Keratinocyte (primary cell): ENCODE data around the gene ATXN10. TPM values are rescaled to one million over a fixed set of nuclear protein-coding genes. Genes with fewer than 3 reads are reported as not detected.

Source experiments
- DNase-seq: peaks from one replicate; pipeline ENCODE4 v3.0.0-alpha.2; 2011; ENCODE audit warnings: low read depth, missing footprints, low spot score
- FAIRE-seq: peaks from 2 replicates; lab custom pipeline; 2011; peaks lifted over from hg19 to GRCh38; lab: Jason Lieb, UNC
- H2AFZ ChIP-seq: 2 replicates; pipeline ENCODE4 v1.6.0; 2012; ENCODE audit warnings: low read length, control low read depth, inconsistent platforms; ENCODE audit not compliant: control insufficient read depth
- H3K27ac ChIP-seq: 2 replicates; pipeline ENCODE4 v1.5.1; 2011; ENCODE audit warnings: low read length; ENCODE audit not compliant: control insufficient read depth, insufficient read depth
- H3K27me3 ChIP-seq: 3 replicates; pipeline ENCODE4 v1.6.0; 2011; ENCODE audit warnings: low read length; ENCODE audit not compliant: control insufficient read depth, insufficient read depth; ENCODE audit errors: extremely low read depth
- H3K36me3 ChIP-seq, 2 experiments: 2 replicates in 1 of 2; 3 replicates in 1 of 2; pipeline ENCODE4 v1.5.1; 2011; ENCODE audit warnings: low read length in 2 of 2, mild to moderate bottlenecking in 1 of 2; ENCODE audit not compliant: control insufficient read depth in 2 of 2, insufficient read depth in 2 of 2; ENCODE audit errors: extremely low read depth in 1 of 2
- H3K4me1 ChIP-seq: 3 replicates; pipeline ENCODE4 v1.5.1; 2011; ENCODE audit warnings: low read length; ENCODE audit not compliant: control insufficient read depth, insufficient read depth; ENCODE audit errors: extremely low read depth
- H3K4me2 ChIP-seq: 3 replicates; pipeline ENCODE4 v1.6.0; 2011; ENCODE audit warnings: low read depth, low read length; ENCODE audit not compliant: control insufficient read depth, insufficient read depth; ENCODE audit errors: extremely low read depth
- H3K4me3 ChIP-seq, 3 experiments: fragments of 200-600 bp in 1 of 3; sonication (generic) in 1 of 3; 2 replicates in 2 of 3; 3 replicates in 1 of 3; pipeline ENCODE4 v1.5.1; 2011 to 2016; ENCODE audit warnings: low read length in 3 of 3, mild to moderate bottlenecking in 3 of 3, control low read depth in 2 of 3, inconsistent platforms in 1 of 3, low read depth in 1 of 3, mixed read lengths in 1 of 3, mixed run types in 1 of 3, moderate library complexity in 1 of 3; ENCODE audit not compliant: control insufficient read depth in 2 of 3, insufficient read depth in 2 of 3; ENCODE audit errors: extremely low read depth in 1 of 3
- H3K79me2 ChIP-seq: 2 replicates; pipeline ENCODE4 v1.6.0; 2012; ENCODE audit warnings: low read length; ENCODE audit not compliant: control insufficient read depth, insufficient read depth
- H3K9ac ChIP-seq: 3 replicates; pipeline ENCODE4 v1.6.0; 2011; ENCODE audit warnings: low read length; ENCODE audit not compliant: control insufficient read depth, insufficient read depth; ENCODE audit errors: extremely low read depth
- H3K9me1 ChIP-seq: 3 replicates; pipeline ENCODE4 v1.6.0; 2011; ENCODE audit warnings: low read length; ENCODE audit not compliant: control insufficient read depth, insufficient read depth; ENCODE audit errors: extremely low read depth
- H3K9me3 ChIP-seq: 2 replicates; pipeline ENCODE4 v1.5.1; 2012; ENCODE audit warnings: low read depth, low read length; ENCODE audit not compliant: control insufficient read depth
- H4K20me1 ChIP-seq: 3 replicates; pipeline ENCODE4 v1.6.0; 2011; ENCODE audit warnings: low read length; ENCODE audit not compliant: control insufficient read depth, insufficient read depth; ENCODE audit errors: extremely low read depth
- EZH2 ChIP-seq: IDR thresholded peaks from one replicate; pipeline ENCODE4 v1.6.1; 2012; ENCODE audit warnings: inconsistent platforms, mild to moderate bottlenecking, low read length, moderate library complexity
- dilution Hi-C: fragments of 300-500 bp; cut with MboI; formaldehyde crosslinking; loops from one replicate; pipeline ENCODE4 v1.7.0; 2020; ENCODE audit warnings: low sequenced_read_pairs; ENCODE audit not compliant: extremely low pct_ligation_motif_present
- polyA plus RNA-seq, 5 experiments: library from polyadenylated mRNA; depleted of rRNA in 3 of 5; stranded (reverse) in 3 of 5; stranded (forward) in 1 of 5; unstranded in 1 of 5; fragments of >200 nt; gene quantifications; 1 replicate in 1 of 5; 2 replicates in 3 of 5; 3 replicates in 1 of 5; pipeline versions ENCODE4 v1.2.1 to v1.2.3, GENCODE V29; 2011 to 2012; ENCODE audit warnings: missing spikeins in 2 of 5, low read depth in 1 of 5, low replicate concordance in 1 of 5
- TF ChIP-seq, protein P1 (sequence below), 3 experiments: IDR thresholded peaks in 1 of 3; conservative IDR thresholded peaks in 1 of 3; optimal IDR thresholded peaks in 1 of 3; 2 replicates in 2 of 3; 3 replicates in 1 of 3; pipeline versions ENCODE3 to v1.5.1; 2011; ENCODE audit warnings: low read length in 3 of 3, mild to moderate bottlenecking in 3 of 3, moderate library complexity in 2 of 3, control low read depth in 1 of 3, inconsistent platforms in 1 of 3; ENCODE audit not compliant: insufficient read depth in 2 of 3; ENCODE audit errors: extremely low read depth in 1 of 3

ATXN10 gene
- polyA plus RNA-seq, 1 donor (not counting 4 experiments of a cell fraction or from before 2014, with no cell fraction given): 276 TPM

DNA sequence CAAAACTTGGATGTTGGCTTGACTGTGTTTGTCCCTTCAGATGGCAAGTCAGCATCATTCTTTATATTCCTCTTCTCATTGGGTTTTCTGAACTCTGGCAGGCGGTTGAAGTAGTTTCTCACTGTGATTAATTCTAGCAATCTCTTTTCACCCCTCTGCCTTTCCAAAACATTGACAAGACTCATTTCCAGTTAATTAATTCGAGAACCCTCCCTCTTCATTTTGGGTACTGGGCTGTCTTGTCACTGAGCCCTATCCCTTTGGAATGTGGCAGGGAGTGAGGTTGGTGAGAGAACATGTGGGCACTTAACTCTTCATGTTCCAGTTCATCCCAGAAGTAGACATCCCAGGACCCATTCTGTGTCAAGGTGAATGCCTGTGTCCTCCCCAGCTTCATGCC, 172.4 kb downstream of the ATXN10 start:
- no peaks in the 10 kb centered on the region for H3K4me1 ChIP-seq
- no peak overlapping the region for H3K4me2 ChIP-seq
- no peaks in the 10 kb centered on the region for H3K79me2 ChIP-seq
- H3K4me3 ChIP-seq: no peak overlapping the region
- no peak overlapping the region for H3K27ac ChIP-seq
- no peak overlapping the region for H3K9ac ChIP-seq
- no peak overlapping the region for H2AFZ ChIP-seq
- H4K20me1 ChIP-seq: no peaks in the 10 kb centered on the region
- no peaks in the 10 kb centered on the region for H3K9me1 ChIP-seq
- H3K36me3 ChIP-seq: peaks cover 5 to 6% of the 10 kb centered on the region in 2 experiments
- DNase-seq (no peak), FAIRE-seq (no peak)
- H3K9me3 ChIP-seq: no peaks in the 10 kb centered on the region
- H3K27me3 ChIP-seq: no peaks in the 10 kb centered on the region
- dilution Hi-C loops: no loop called here
- TF ChIP-seq, protein P1, sequence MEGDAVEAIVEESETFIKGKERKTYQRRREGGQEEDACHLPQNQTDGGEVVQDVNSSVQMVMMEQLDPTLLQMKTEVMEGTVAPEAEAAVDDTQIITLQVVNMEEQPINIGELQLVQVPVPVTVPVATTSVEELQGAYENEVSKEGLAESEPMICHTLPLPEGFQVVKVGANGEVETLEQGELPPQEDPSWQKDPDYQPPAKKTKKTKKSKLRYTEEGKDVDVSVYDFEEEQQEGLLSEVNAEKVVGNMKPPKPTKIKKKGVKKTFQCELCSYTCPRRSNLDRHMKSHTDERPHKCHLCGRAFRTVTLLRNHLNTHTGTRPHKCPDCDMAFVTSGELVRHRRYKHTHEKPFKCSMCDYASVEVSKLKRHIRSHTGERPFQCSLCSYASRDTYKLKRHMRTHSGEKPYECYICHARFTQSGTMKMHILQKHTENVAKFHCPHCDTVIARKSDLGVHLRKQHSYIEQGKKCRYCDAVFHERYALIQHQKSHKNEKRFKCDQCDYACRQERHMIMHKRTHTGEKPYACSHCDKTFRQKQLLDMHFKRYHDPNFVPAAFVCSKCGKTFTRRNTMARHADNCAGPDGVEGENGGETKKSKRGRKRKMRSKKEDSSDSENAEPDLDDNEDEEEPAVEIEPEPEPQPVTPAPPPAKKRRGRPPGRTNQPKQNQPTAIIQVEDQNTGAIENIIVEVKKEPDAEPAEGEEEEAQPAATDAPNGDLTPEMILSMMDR (optimal IDR thresholded peaks at IDR 0.05 in 1 of 3, IDR thresholded peaks at IDR 0.05 in 1 of 3, conservative IDR thresholded peaks at IDR 0.05 in 1 of 3; ENCODE audit: extremely low read depth in 1 of 3, insufficient read depth in 2 of 3, low read length in 3 of 3): no peak
- TF ChIP-seq EZH2: no peak

DNA sequence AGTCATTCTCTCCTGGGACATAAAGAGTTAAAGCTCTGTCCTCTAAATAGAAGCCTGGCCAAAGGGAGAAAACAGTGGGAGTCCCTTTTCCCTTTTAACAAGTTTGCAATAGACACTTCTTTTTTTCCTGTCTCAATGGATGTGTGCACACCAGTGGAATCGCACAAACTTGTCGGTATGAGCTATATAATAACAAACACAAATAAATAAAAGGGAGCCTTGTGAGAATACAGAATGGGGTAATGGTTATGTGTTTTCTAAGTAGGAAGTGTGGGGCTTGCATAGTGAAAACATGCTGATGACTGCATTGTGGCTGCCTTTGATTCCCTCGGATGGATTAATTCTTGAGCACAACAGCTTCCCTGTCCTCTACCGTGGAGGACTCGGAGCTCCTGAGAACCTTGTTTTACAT, 173.4 kb downstream of the ATXN10 start:
- H4K20me1 ChIP-seq: no peaks in the 10 kb centered on the region
- no peaks in the 10 kb centered on the region for H3K9me3 ChIP-seq
- dilution Hi-C loops: no loop called here
- H3K27ac ChIP-seq: no peak overlapping the region
- DNase-seq (no peak), FAIRE-seq (no peak)
- no peaks in the 10 kb centered on the region for H3K9me1 ChIP-seq
- H3K4me3 ChIP-seq: no peak overlapping the region
- no peaks in the 10 kb centered on the region for H3K27me3 ChIP-seq
- TF ChIP-seq EZH2: no peak
- TF ChIP-seq, protein P1 (optimal IDR thresholded peaks at IDR 0.05 in 1 of 3, IDR thresholded peaks at IDR 0.05 in 1 of 3, conservative IDR thresholded peaks at IDR 0.05 in 1 of 3; ENCODE audit: extremely low read depth in 1 of 3, insufficient read depth in 2 of 3, low read length in 3 of 3): no peak
- no peak overlapping the region for H3K4me2 ChIP-seq
- no peaks in the 10 kb centered on the region for H3K79me2 ChIP-seq
- H2AFZ ChIP-seq: no peak overlapping the region
- H3K9ac ChIP-seq: no peak overlapping the region
- H3K4me1 ChIP-seq: no peaks in the 10 kb centered on the region
- peaks cover 5 to 6% of the 10 kb centered on the region in 2 experiments for H3K36me3 ChIP-seq
